H1 (cell line): Measurements from ENCODE around the gene CD96. TPM values are rescaled to one million over a fixed set of nuclear protein-coding genes. Genes with fewer than 3 reads are reported as not detected.

Source experiments
- CTCF ChIA-PET: fragments of 300-600 bp; sonication (Branson Sonifier 250); formaldehyde crosslinking; loops from one replicate; lab custom pipeline; 2021; ENCODE audit not compliant: partially characterized antibody; lab: Charles Lee
- POLR2A ChIA-PET: fragments of 300-600 bp; sonication (Branson Sonifier 250); formaldehyde crosslinking; loops from one replicate; lab custom pipeline; 2021; ENCODE audit warnings: inconsistent platforms; ENCODE audit not compliant: partially characterized antibody; lab: Charles Lee
- DNase-seq, 2 experiments: peaks; one replicate each; pipeline versions ENCODE4 v3.0.0 to v3.0.0-alpha.2; 2010 to 2022; ENCODE audit warnings: low spot score in 2 of 2, low read depth in 1 of 2, mixed read lengths in 1 of 2
- FAIRE-seq: peaks from 2 replicates; lab custom pipeline; 2011; peaks lifted over from hg19 to GRCh38; lab: Jason Lieb, UNC
- H2AFZ ChIP-seq: 2 replicates; pipeline ENCODE4 v1.8.1; 2012; ENCODE audit warnings: low read length, inconsistent platforms
- H2AK5ac ChIP-seq: 2 replicates; pipeline ENCODE4 v1.6.1; 2013; ENCODE audit warnings: low read depth, low read length
- H2BK120ac ChIP-seq: replicated peaks from 2 replicates; pipeline ENCODE3; 2013; ENCODE audit warnings: low read depth, low read length, inconsistent platforms
- H2BK12ac ChIP-seq: 2 replicates; pipeline ENCODE4 v1.6.1; 2013; ENCODE audit warnings: low read depth, low read length
- H2BK15ac ChIP-seq: 2 replicates; pipeline ENCODE4 v1.6.1; 2013; ENCODE audit warnings: low read length
- H2BK20ac ChIP-seq: 2 replicates; pipeline ENCODE4 v1.6.1; 2013; ENCODE audit warnings: low read length
- H2BK5ac ChIP-seq: 2 replicates; pipeline ENCODE4 v1.6.1; 2013; ENCODE audit warnings: low read depth, low read length
- H3K14ac ChIP-seq: 2 replicates; pipeline ENCODE4 v1.6.1; 2013; ENCODE audit warnings: inconsistent platforms; ENCODE audit not compliant: insufficient read length
- H3K18ac ChIP-seq: 2 replicates; pipeline ENCODE4 v1.6.1; 2013; ENCODE audit warnings: low read length; ENCODE audit errors: extremely low read depth
- H3K23ac ChIP-seq: 2 replicates; pipeline ENCODE4 v1.6.1; 2013; ENCODE audit warnings: inconsistent platforms; ENCODE audit not compliant: insufficient read length
- H3K23me2 ChIP-seq: 2 replicates; pipeline ENCODE4 v1.6.1; 2013; ENCODE audit warnings: low read depth, low read length
- H3K27ac ChIP-seq: 2 replicates; pipeline ENCODE4 v1.6.1; 2011; ENCODE audit warnings: low read depth, low read length, inconsistent platforms
- H3K27me3 ChIP-seq, 4 experiments: replicated peaks in 1 of 4; 1 replicate in 1 of 4; 2 replicates in 3 of 4; pipeline versions ENCODE4 v1.6.1 to v1.8.1; 2011 to 2013; ENCODE audit warnings: low read length in 3 of 4, mild to moderate bottlenecking in 3 of 4, inconsistent platforms in 2 of 4, mixed read lengths in 2 of 4, moderate library complexity in 1 of 4; ENCODE audit not compliant: control insufficient read depth in 3 of 4, insufficient read depth in 3 of 4; ENCODE audit errors: extremely low read depth in 1 of 4
- H3K36me3 ChIP-seq, 4 experiments: 2 replicates each; pipeline versions ENCODE4 v1.6.1 to v1.8.1; 2011 to 2013; ENCODE audit warnings: mild to moderate bottlenecking in 4 of 4, low read length in 3 of 4, moderate library complexity in 2 of 4, control low read depth in 1 of 4, inconsistent platforms in 1 of 4; ENCODE audit not compliant: insufficient read depth in 4 of 4, control insufficient read depth in 2 of 4
- H3K4ac ChIP-seq: replicated peaks from 2 replicates; pipeline ENCODE3; 2013; ENCODE audit warnings: low read length, low read depth, mixed read lengths, inconsistent platforms; ENCODE audit not compliant: insufficient read length
- H3K4me1 ChIP-seq, 4 experiments: replicated peaks in 1 of 4; 1 replicate in 1 of 4; 2 replicates in 3 of 4; pipeline versions ENCODE4 v1.6.1 to v1.8.1; 2011 to 2013; ENCODE audit warnings: low read length in 3 of 4, inconsistent platforms in 2 of 4, mixed read lengths in 1 of 4; ENCODE audit not compliant: insufficient read depth in 4 of 4, control insufficient read depth in 3 of 4
- H3K4me2 ChIP-seq, 2 experiments: 2 replicates each; pipeline versions ENCODE4 v1.6.1 to v1.8.1; 2011 to 2013; ENCODE audit warnings: low read depth in 2 of 2, low read length in 2 of 2, control low read depth in 1 of 2, inconsistent platforms in 1 of 2, mild to moderate bottlenecking in 1 of 2; ENCODE audit not compliant: insufficient read depth in 1 of 2
- H3K4me3 ChIP-seq, 4 experiments: fragments of 200-600, 300-600 bp in 1 of 4; sonication (generic), shearing (Covaris generic), sonication (Bioruptor Twin) in 1 of 4; 2 replicates each; pipeline versions ENCODE4 v1.5.1 to v1.8.1; 2011 to 2016; ENCODE audit warnings: low read length in 4 of 4, low read depth in 3 of 4, control low read depth in 2 of 4, inconsistent platforms in 2 of 4, mild to moderate bottlenecking in 2 of 4, mixed read lengths in 1 of 4, moderate library complexity in 1 of 4; ENCODE audit not compliant: insufficient read depth in 2 of 4; ENCODE audit errors: extremely low read depth in 1 of 4
- H3K56ac ChIP-seq: replicated peaks from 2 replicates; pipeline ENCODE3; 2013; ENCODE audit warnings: low read depth, mild to moderate bottlenecking, mixed read lengths, low read length, inconsistent platforms; ENCODE audit not compliant: insufficient read length
- H3K79me1 ChIP-seq: 2 replicates; pipeline ENCODE4 v1.6.1; 2013; ENCODE audit warnings: low read depth, low read length, control low read depth
- H3K79me2 ChIP-seq, 2 experiments: 2 replicates each; pipeline versions ENCODE4 v1.6.1 to v1.8.1; 2012 to 2013; ENCODE audit warnings: low read length in 2 of 2, mild to moderate bottlenecking in 2 of 2, inconsistent platforms in 1 of 2; ENCODE audit not compliant: insufficient read depth in 2 of 2, control insufficient read depth in 1 of 2
- H3K9ac ChIP-seq, 4 experiments: replicated peaks in 1 of 4; 1 replicate in 1 of 4; 2 replicates in 3 of 4; pipeline versions ENCODE4 v1.6.1 to v1.8.1; 2011 to 2013; ENCODE audit warnings: low read depth in 3 of 4, low read length in 3 of 4, control low read depth in 2 of 4, mild to moderate bottlenecking in 2 of 4, moderate library complexity in 2 of 4, inconsistent platforms in 1 of 4; ENCODE audit errors: extremely low read depth in 1 of 4
- H3K9me3 ChIP-seq, 2 experiments: 2 replicates each; pipeline versions ENCODE4 v1.6.1 to v1.8.1; 2012 to 2013; ENCODE audit warnings: mild to moderate bottlenecking in 2 of 2, moderate library complexity in 2 of 2, control low read depth in 1 of 2, inconsistent platforms in 1 of 2, low read depth in 1 of 2, low read length in 1 of 2, mixed read lengths in 1 of 2; ENCODE audit not compliant: insufficient read depth in 2 of 2
- H4K20me1 ChIP-seq, 2 experiments: replicated peaks in 1 of 2; 2 replicates each; pipeline versions ENCODE3 to v1.8.1; 2011 to 2013; ENCODE audit warnings: inconsistent platforms in 2 of 2, low read length in 2 of 2, mild to moderate bottlenecking in 1 of 2; ENCODE audit not compliant: insufficient read depth in 2 of 2, control insufficient read depth in 1 of 2
- H4K5ac ChIP-seq: 2 replicates; pipeline ENCODE4 v1.6.1; 2013; ENCODE audit warnings: low read length, low read depth, mixed read lengths, inconsistent platforms; ENCODE audit not compliant: insufficient read length
- H4K8ac ChIP-seq: 2 replicates; pipeline ENCODE4 v1.8.0; 2013; ENCODE audit warnings: mild to moderate bottlenecking, moderate library complexity, low read length, inconsistent platforms; ENCODE audit not compliant: insufficient read depth; ENCODE audit errors: extremely low read depth
- H4K91ac ChIP-seq: replicated peaks from 2 replicates; pipeline ENCODE3; 2013; ENCODE audit warnings: low read length, mixed read lengths, inconsistent platforms; ENCODE audit not compliant: insufficient read length
- ASH2L ChIP-seq: fragments of 200-600, 300-600 bp; sonication (generic); IDR thresholded peaks from one replicate; pipeline ENCODE4 v1.7.1; 2017; ENCODE audit warnings: low read length
- ATF3 ChIP-seq: IDR thresholded peaks from 2 replicates; pipeline ENCODE4 v1.6.1; 2011; ENCODE audit warnings: low read depth, mild to moderate bottlenecking, low read length; ENCODE audit not compliant: insufficient read depth
- BACH1 ChIP-seq: IDR thresholded peaks from 2 replicates; pipeline ENCODE4 v1.6.1; 2012; ENCODE audit warnings: low read length, improper control_type of control experiment
- BCL11A ChIP-seq, 2 experiments: IDR thresholded peaks; one replicate each; pipeline ENCODE4 v1.6.1; 2011; ENCODE audit warnings: low read depth in 2 of 2, low read length in 2 of 2, mild to moderate bottlenecking in 2 of 2
- CEBPB ChIP-seq: IDR thresholded peaks from 2 replicates; pipeline ENCODE4 v1.6.1; 2012; ENCODE audit warnings: low read depth, low read length
- EGR1 ChIP-seq: IDR thresholded peaks from 2 replicates; pipeline ENCODE4 v1.6.1; 2011; ENCODE audit warnings: low read depth, low read length, borderline replicate concordance
- RNF2 ChIP-seq: fragments of 200-900, 300-1000 bp; sonication (generic); IDR thresholded peaks from 2 replicates; pipeline ENCODE4 v1.7.1; 2016; ENCODE audit warnings: borderline replicate concordance, low read depth, mild to moderate bottlenecking, antibody characterized with exemption, low read length; ENCODE audit not compliant: poor library complexity, severe bottlenecking; ENCODE audit errors: missing control alignments
- WGBS, 2 experiments: shearing (Covaris generic) in 1 of 2; methylation state at CpG; one replicate each; pipeline versions ENCODE4 v1.1.6 to v1.1.7; 2013 to 2015; ENCODE audit warnings: low lambda C conversion rate in 2 of 2, mixed read lengths in 2 of 2, inconsistent platforms in 1 of 2, low coverage in 1 of 2, missing lambda C conversion rate in 1 of 2; ENCODE audit not compliant: insufficient replicate concordance in 2 of 2, insufficient coverage in 1 of 2, insufficient read length in 1 of 2; ENCODE audit errors: extremely low coverage in 1 of 2, missing lambda C conversion rate in 1 of 2; 5-methylcytosine and 5-hydroxymethylcytosine counted together
- polyA plus RNA-seq, 7 experiments: library from polyadenylated mRNA; depleted of rRNA in 3 of 7; stranded (reverse) in 5 of 7; unstranded in 2 of 7; fragments of >200 nt in 5 of 7; fragments of 200-250 nt in 2 of 7; gene quantifications; 1 replicate in 5 of 7; 2 replicates in 1 of 7; 4 replicates in 1 of 7; pipeline versions ENCODE4 v1.2.1 to v1.2.3, GENCODE V29; 2011 to 2013; ENCODE audit warnings: missing spikeins in 2 of 7, mixed read lengths in 2 of 7
- total RNA-seq: library from RNA; stranded (reverse); fragmentation: NEBNext Ultra II Directional; extraction: Animal tissue kit (Norgen Biotek cat#: 25700); gene quantifications from 2 replicates; pipeline ENCODE4 v1.2.1, GENCODE V29; 2021

CD96 gene
- total and polyA plus RNA-seq, 2 of the 8 experiments (the other 6 are each of a cell fraction or from before 2014, with no cell fraction given) = not detected

DNA sequence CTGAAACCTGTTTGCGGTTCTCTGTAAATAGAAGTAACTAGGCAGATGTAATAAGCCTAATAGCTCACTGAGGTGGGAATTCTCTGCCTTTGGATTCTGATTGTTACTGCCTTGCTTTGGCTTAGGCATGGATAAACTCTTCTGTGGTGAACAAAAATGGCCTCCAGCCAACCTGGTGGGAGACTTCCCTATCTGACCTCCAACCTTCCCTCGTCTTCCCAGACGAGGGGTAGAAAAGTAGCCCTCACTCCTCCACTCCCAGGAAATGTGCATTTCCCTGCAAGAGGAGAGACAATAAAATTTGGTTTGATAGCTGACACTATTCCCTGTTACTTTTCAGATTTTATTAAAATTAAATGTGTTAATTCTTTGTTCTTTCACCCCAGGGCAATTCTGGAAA lies 606 bp upstream of the CD96 start:
- H2AFZ ChIP-seq = no peak overlapping the region
- FAIRE-seq = no peak

More for the DNA sequence above, 606 bp upstream of the CD96 start:
- Histone ChIP-seq H4K8ac (no peak overlapping the region), H3K4me2 (no peak overlapping the region), H3K79me1 (no peaks in the 10 kb centered on the region), H3K36me3 (no peaks in the 10 kb centered on the region), H3K56ac (no peak overlapping the region), H3K23ac (no peak overlapping the region), H3K27me3 (no peaks in the 10 kb centered on the region), H2BK5ac (no peak overlapping the region), H2BK120ac (no peak overlapping the region), H3K9me3 (no peaks in the 10 kb centered on the region), H3K79me2 (no peaks in the 10 kb centered on the region), H3K9ac (no peak overlapping the region), H2AK5ac (no peak overlapping the region), H2BK12ac (no peak overlapping the region), H2BK15ac (no peak overlapping the region), H4K91ac (no peak overlapping the region), H3K4ac (no peak overlapping the region), H3K18ac (no peak overlapping the region), H4K20me1 (no peaks in the 10 kb centered on the region), H3K14ac (no peak overlapping the region), H4K5ac (no peak overlapping the region), H3K4me1 (no peaks in the 10 kb centered on the region; a peak in 1 of 7 replicates), H3K23me2 (no peaks in the 10 kb centered on the region), H3K4me3 (no peak overlapping the region), H3K27ac (no peak overlapping the region), H2BK20ac (no peak overlapping the region)
- TF ChIP-seq EGR1 = no peak
- no peak for TF ChIP-seq BCL11A (IDR thresholded peaks at IDR 0.05; ENCODE audit: low read depth in 2 of 2, low read length in 2 of 2)
- TF ChIP-seq RNF2 = no peak
- no peak for TF ChIP-seq ATF3
- no peak for TF ChIP-seq ASH2L
- TF ChIP-seq BACH1 = no peak
- no peak for TF ChIP-seq CEBPB
- DNase-seq = no peak
- POLR2A ChIA-PET = no interaction called here
- CTCF ChIA-PET = interaction anchor here (1.0 kb wide), 1 partner anchor 543 kb away, joined by 3 read pairs; no protein-coding TSS in a partner anchor
- WGBS, 2 experiments = 92% methylated on average over 3 of the region's 3 CpGs; no CpG with 5 or more reads in 1 of the 2 experiments
